Hematopoietic multipotent progenitor cell treated with erythropoietin and hydrocortisone succinate and interleukin-3 and kit ligand, for 8 days (in vitro differentiated cells): ENCODE results near the gene TRIP13.

Experiments
- DNase-seq: peaks from one replicate; pipeline ENCODE4 v3.0.0-alpha.2; 2015

TRIP13 gene

GRCh38 chr5:855771-856530, 36.7 kb upstream of the TRIP13 start:
- peak; percentile 12 for DNase-seq

- no peak for DNase-seq
These were observed 35.9 kb upstream of the TRIP13 start for GRCh38 chr5:856531-857425.

- DNase-seq: no peak
These were observed 34.0 kb upstream of the TRIP13 start for GRCh38 chr5:858726-859125.

- DNase-seq: no peak
These were observed 33.3 kb upstream of the TRIP13 start for GRCh38 chr5:859391-859790.

- DNase-seq: no peak
These were observed 32.8 kb upstream of the TRIP13 start for GRCh38 chr5:859798-860296.

GRCh38 chr5:860506-861150, 32.1 kb upstream of the TRIP13 start:
- no peak for DNase-seq

- no peak for DNase-seq
These were observed 31.0 kb upstream of the TRIP13 start for GRCh38 chr5:861442-862366.

GRCh38 chr5:862367-863243, 30.1 kb upstream of the TRIP13 start:
- no peak for DNase-seq

GRCh38 chr5:863244-863805, 29.4 kb upstream of the TRIP13 start:
- no peak for DNase-seq

- DNase-seq: no peak
These were observed 28.1 kb upstream of the TRIP13 start for GRCh38 chr5:864492-865167.

GRCh38 chr5:865168-865521, 27.5 kb upstream of the TRIP13 start:
- DNase-seq: no peak

- DNase-seq: no peak
These were observed 26.9 kb upstream of the TRIP13 start for GRCh38 chr5:865771-866170.

GRCh38 chr5:867300-867870, 25.3 kb upstream of the TRIP13 start:
- DNase-seq: no peak

GRCh38 chr5:868428-869135, 24.1 kb upstream of the TRIP13 start:
- no peak for DNase-seq

- DNase-seq: no peak
These were observed 21.7 kb upstream of the TRIP13 start for GRCh38 chr5:870956-871355.

- DNase-seq: no peak
These were observed 20.9 kb upstream of the TRIP13 start for GRCh38 chr5:871596-872298.

- no peak for DNase-seq
These were observed 20.4 kb upstream of the TRIP13 start for GRCh38 chr5:872301-872700.

GRCh38 chr5:873328-873727, 19.4 kb upstream of the TRIP13 start:
- DNase-seq: no peak

GRCh38 chr5:875931-876330, 16.8 kb upstream of the TRIP13 start:
- DNase-seq: no peak
